Measurements from ENCODE around the gene PUM2.
A peak's percentile ranks its signal among the peaks of the same experiment; 100 is the strongest.

PUM2 gene

GRCh38 chr2:20216130-20217025 lies 134.3 kb downstream of the PUM2 start:
- no peak for DNase-seq (ENCODE audit: low read depth)
- no peak for TF ChIP-seq CTCF (conservative IDR thresholded peaks at IDR 0.05; ENCODE audit: low read depth, low read length)
- H3K4me3 ChIP-seq (ENCODE audit: low read depth, low read length): no peak overlapping the region

- DNase-seq (ENCODE audit: low read depth): no peak
- H3K4me3 ChIP-seq (ENCODE audit: low read depth, low read length): no peak overlapping the region
- TF ChIP-seq CTCF (conservative IDR thresholded peaks at IDR 0.05; ENCODE audit: low read depth, low read length): no peak
Measured at GRCh38 chr2:20215183-20216040, 135.2 kb downstream of the PUM2 start.

- TF ChIP-seq CTCF (conservative IDR thresholded peaks at IDR 0.05; ENCODE audit: low read depth, low read length): no peak
- DNase-seq (ENCODE audit: low read depth): no peak
- H3K4me3 ChIP-seq (ENCODE audit: low read depth, low read length): no peak overlapping the region
Measured at GRCh38 chr2:20214566-20215182, 136.0 kb downstream of the PUM2 start.

- H3K4me3 ChIP-seq (ENCODE audit: low read depth, low read length): no peak overlapping the region
- DNase-seq (ENCODE audit: low read depth): no peak
- TF ChIP-seq CTCF (conservative IDR thresholded peaks at IDR 0.05; ENCODE audit: low read depth, low read length): no peak
Measured at GRCh38 chr2:20213651-20214565, 136.7 kb downstream of the PUM2 start.

- TF ChIP-seq CTCF (conservative IDR thresholded peaks at IDR 0.05; ENCODE audit: low read depth, low read length): no peak
- DNase-seq (ENCODE audit: low read depth): no peak
- no peak overlapping the region for H3K4me3 ChIP-seq (ENCODE audit: low read depth, low read length)
Measured at GRCh38 chr2:20212871-20213503, 137.7 kb downstream of the PUM2 start.

GRCh38 chr2:20212459-20212870 lies 138.2 kb downstream of the PUM2 start:
- peak; percentile 72 for DNase-seq (ENCODE audit: low read depth)
- no peak overlapping the region for H3K4me3 ChIP-seq (ENCODE audit: low read depth, low read length)
- no peak for TF ChIP-seq CTCF (conservative IDR thresholded peaks at IDR 0.05; ENCODE audit: low read depth, low read length)

Measured in choroid plexus epithelial cell (primary cell).